Cardiac fibroblast (primary cell): ENCODE results near the gene NCOA7.

Experiments
- DNase-seq, 2 donors: peaks; one replicate each; pipeline versions ENCODE4 v3.0.0 to v3.0.0-alpha.2; 2010; ENCODE audit warnings: low read depth in 2 of 2
- H3K4me3 ChIP-seq, 2 donors: replicated peaks in 1 of 2; 1 replicate in 1 of 2; 2 replicates in 1 of 2; pipeline ENCODE4 v1.5.1; 2011; ENCODE audit warnings: low read depth in 2 of 2, low read length in 2 of 2, mild to moderate bottlenecking in 2 of 2, moderate library complexity in 1 of 2
- TF ChIP-seq, protein P1 (sequence below): IDR thresholded peaks from one replicate; pipeline ENCODE4 v1.5.1; 2011; ENCODE audit warnings: low read depth, mild to moderate bottlenecking, low read length, inconsistent platforms

The NCOA7 gene

DNA sequence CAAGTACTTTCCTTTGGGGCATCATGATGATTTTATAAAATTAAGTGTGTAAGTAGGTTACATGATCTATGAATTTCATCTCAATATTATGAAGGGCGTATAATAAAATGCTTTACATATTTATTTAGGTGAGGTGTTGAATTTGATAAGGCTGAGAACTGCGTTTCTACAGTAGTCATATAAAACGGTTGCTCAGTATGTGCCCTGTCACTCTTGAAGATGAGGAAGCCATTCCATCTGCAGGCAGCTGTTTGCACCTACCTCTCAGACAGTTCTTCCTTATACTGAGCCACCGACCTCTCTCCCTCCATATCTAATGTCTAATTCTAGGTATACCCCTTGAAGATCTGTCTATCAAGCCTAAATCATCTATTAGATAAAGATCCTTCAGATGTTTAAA lies 16.1 kb downstream of the NCOA7 start:
- H3K4me3 ChIP-seq, result no peak overlapping the region
- TF ChIP-seq, protein P1, sequence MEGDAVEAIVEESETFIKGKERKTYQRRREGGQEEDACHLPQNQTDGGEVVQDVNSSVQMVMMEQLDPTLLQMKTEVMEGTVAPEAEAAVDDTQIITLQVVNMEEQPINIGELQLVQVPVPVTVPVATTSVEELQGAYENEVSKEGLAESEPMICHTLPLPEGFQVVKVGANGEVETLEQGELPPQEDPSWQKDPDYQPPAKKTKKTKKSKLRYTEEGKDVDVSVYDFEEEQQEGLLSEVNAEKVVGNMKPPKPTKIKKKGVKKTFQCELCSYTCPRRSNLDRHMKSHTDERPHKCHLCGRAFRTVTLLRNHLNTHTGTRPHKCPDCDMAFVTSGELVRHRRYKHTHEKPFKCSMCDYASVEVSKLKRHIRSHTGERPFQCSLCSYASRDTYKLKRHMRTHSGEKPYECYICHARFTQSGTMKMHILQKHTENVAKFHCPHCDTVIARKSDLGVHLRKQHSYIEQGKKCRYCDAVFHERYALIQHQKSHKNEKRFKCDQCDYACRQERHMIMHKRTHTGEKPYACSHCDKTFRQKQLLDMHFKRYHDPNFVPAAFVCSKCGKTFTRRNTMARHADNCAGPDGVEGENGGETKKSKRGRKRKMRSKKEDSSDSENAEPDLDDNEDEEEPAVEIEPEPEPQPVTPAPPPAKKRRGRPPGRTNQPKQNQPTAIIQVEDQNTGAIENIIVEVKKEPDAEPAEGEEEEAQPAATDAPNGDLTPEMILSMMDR, result no peak
- DNase-seq, result no peak

DNA sequence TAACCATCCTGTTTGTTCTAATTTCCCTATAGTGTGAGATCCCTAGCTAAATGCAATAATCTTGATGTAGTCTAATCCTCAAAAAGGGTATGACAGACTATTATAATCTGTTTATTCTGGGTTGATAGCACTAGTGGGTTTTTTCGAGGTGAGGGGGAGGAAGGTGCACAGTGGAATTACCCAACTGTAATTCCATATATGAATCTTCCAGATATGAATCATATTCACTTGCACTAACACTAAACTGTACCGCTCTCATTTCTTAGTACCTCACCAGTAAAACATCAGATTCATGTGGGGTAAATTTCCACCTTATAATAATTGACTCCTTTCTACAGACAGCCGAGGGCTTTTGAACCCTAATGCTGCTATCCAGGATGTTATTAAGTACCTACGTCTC lies 16.5 kb downstream of the NCOA7 start:
- no peak overlapping the region for H3K4me3 ChIP-seq
- no peak for DNase-seq
- TF ChIP-seq, protein P1, result no peak

DNA sequence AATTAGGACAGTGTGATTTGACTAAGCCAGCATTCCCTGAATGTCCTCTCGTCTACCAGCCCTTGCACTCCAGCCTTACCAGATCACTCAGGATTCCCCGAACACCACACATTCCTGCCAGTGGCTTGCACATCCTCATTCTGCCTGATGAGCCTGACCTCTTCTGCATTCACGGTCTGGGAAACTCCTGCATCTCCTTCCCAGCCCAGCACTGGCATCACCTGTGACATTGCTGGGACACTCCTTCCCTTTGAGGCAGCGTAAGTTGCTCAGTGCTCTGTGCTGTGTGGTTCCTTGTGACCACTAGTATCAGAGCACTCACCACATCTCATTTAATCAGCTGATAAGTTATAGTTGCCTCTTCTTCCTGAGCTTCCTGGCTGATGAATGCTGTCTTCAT lies 17.3 kb downstream of the NCOA7 start:
- no peak for DNase-seq
- TF ChIP-seq, protein P1, result no peak

DNA sequence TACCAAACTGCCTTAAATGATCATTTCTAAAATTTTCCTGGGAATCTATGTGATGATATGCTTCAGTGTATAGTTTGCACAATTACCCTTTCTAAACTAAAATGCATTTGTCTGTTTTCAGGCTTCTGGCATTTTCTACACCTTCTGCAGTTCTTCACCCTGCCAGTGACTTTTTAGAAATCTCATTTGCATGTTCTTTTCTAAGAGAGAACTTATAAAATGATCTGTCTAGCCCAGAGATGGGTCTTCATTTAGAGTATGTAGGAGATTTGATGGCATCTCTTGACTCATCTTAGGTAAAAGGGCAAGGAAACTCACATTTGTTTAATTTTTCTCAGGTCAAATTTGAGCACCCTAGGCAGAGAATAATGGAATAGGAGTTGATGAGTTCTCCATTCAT lies 17.8 kb downstream of the NCOA7 start:
- TF ChIP-seq, protein P1, result no peak
- H3K4me3 ChIP-seq, result no peak overlapping the region
- DNase-seq, result no peak

More for the DNA sequence above, 17.3 kb downstream of the NCOA7 start:
- no peak overlapping the region for H3K4me3 ChIP-seq

DNA sequence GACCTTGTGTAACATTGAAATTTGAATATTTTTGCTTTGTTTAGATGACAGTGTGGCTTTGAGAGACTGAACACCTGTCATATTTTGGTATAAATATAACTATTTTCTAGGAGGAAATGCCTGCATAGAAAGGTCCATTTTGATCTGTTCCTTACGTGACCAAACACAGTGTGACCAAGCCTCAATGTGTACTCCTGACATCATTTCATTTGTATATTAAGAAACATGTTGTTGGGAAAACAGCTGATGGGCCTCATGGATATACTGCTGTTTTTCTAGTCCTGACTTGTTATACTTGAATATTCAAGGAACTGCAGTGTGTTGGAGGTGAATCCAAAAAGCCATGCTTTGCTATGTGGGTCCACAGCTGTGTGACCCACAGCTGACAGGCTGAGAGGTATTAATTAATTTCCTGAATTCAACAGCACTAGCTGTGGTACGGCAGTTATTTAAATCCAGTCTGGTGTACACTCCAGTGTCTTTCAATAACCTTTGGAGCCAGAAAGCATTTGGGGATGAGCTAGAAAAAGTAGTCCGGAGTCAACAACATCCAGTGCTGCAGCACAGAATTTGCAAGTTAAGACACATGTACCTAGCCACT lies 18.9 kb downstream of the NCOA7 start:
- TF ChIP-seq, protein P1, result no peak
- no peak overlapping the region for H3K4me3 ChIP-seq
- DNase-seq, result no peak

DNA sequence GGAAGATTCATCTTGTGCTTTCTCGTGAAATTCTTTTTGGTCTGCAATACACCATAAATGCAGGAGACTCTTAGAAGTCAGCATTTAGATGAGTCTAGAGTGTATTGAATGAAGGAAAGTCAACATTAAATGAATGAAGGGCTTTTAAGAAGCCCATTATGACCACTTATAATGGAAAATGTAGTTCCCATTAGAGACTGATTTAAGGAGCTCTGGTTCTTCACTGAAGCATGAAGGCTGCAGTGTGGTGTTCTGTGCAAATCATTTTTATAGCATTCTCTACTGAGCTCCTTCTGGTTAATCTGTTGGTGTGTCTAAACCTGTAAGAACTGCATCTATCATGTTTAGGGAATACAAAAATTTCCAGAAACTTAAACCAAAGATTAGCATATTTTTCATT lies 19.7 kb downstream of the NCOA7 start:
- TF ChIP-seq, protein P1, result no peak
- no peak overlapping the region for H3K4me3 ChIP-seq
- DNase-seq, result no peak

DNA sequence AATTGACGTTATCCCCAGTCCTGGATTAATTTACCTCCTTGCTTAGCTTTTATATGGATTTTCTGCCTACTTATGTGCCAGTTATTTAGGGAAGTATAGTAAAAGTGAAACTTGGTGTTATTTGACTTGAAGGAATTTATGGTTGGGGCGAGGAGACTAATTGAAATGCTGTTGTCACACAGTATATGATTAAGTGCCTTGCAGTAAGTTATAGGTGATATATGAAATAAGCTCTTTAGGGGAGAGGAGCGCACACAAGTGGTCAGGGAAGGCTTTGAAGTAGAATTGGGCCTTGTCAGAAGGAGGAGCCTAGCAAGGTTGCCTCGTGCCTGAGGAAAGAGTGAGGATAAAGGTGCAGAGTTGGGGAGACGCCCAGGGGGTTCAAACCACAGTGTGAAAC lies 20.5 kb downstream of the NCOA7 start:
- TF ChIP-seq, protein P1, result no peak
- DNase-seq, result no peak
- H3K4me3 ChIP-seq, result no peak overlapping the region
